H54 (cell line): ENCODE measurements around the gene CLHC1.
"Not testable (repeated sequence)": the region's sequence is repeated elsewhere in the genome, so short reads cannot be mapped to it uniquely, and the experiment has no call there.

Source experiments
- DNase-seq: peaks from one replicate; pipeline ENCODE4 v3.0.0; 2011; ENCODE audit warnings: low spot score, mixed read lengths; ENCODE audit not compliant: insufficient read length
- FAIRE-seq: peaks from 3 replicates; lab custom pipeline; 2011; peaks lifted over from hg19 to GRCh38; lab: Jason Lieb, UNC
- POLR2A ChIP-seq: IDR thresholded peaks from 2 replicates; pipeline ENCODE4 v1.6.1; 2011; ENCODE audit warnings: low read depth, mild to moderate bottlenecking, low read length

CLHC1 gene

DNA sequence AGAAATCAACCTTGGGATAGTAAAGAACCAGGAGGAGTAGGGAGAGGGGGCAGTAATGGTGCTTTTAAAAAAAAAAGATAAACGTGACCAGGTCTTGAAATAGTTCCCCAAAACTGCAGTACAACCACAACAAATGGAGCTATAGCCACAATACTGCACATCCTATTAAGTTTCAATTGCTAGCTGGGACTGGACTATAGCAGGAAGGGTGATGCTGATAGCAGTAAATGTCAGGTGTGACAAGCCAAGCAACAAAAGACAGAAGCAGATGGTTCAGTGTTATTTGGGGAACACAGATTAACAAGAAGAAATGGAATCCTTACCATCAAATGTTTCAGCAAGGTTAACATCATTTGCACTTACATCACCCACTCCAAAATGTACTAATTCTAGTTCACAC is 10.5 kb upstream of the CLHC1 start:
- TF ChIP-seq POLR2A = no peak
- peak; percentile 55 for FAIRE-seq
- no peak for DNase-seq

DNA sequence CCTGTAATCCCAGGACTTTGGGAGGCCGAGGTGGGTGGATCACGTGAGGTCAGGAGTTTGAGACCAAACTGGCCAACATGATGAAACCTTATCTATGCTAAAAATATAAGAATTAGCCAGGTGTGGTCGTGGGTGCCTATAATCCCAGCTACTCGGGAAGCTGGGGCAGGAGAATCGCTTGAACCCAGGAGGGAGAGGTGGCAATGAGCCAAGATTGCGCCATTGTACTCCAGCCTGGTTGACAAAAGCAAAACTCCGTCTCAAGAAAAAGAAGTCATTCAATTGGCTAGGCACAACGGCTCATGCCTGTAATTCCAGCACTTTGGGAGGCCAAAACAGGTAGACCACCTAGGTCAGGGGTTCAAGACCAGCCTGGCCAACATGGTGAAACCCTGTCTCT is 9.5 kb upstream of the CLHC1 start:
- DNase-seq, FAIRE-seq: not testable (repeated sequence)

DNA sequence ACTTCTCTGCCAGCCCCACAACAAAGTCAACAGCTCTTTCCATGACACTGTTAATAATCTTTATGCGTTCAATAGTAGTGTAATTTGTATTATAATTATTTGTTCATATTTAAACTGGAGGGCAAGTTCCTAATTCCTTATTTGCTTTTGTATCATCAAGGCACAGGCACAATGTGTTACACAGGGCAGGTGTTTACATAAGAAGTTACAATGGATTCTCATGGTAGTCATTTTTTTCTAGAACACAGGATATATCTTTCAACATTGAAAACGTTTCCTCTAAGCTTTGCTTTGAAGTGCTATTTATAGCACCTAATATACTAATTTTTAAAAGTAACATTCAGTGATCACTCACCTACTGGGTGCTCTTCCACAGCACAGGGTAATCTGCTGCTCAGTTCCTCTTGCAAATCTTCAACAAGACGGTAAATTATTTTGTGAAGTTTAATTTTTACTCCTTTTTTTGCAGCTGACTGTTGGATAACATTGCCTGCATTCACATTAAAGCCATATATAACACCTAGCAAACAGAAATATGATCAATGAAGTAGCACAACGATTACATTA is 7.6 kb upstream of the CLHC1 start:
- FAIRE-seq = no peak
- no peak for DNase-seq
- TF ChIP-seq POLR2A = no peak

DNA sequence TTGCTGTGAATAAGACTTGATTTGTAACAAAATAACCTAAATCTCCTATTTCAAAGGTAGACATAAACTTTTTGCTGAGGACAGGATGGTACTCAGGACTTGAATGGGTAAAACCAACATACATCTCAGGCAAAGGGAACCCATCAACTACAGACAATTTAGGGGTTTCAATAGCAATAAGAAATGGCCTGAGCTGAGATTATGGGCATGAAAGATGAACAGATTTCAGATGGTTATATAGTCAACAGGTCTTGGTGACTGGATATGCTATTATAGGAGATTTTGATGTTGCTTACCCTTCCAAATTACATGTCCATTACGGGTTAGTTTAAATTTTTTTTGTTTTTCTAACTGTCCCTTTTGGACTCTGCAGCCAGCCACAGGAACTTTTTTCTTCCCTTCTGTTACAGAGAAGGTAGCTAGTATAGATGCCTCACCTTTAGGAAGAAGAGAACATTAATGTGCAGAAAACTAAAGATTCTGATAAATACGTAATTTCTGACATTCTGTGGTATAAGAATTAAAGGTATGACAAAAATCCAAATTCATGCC is 5.0 kb upstream of the CLHC1 start:
- DNase-seq = no peak
- peak; percentile 6 for FAIRE-seq
- no peak for TF ChIP-seq POLR2A

DNA sequence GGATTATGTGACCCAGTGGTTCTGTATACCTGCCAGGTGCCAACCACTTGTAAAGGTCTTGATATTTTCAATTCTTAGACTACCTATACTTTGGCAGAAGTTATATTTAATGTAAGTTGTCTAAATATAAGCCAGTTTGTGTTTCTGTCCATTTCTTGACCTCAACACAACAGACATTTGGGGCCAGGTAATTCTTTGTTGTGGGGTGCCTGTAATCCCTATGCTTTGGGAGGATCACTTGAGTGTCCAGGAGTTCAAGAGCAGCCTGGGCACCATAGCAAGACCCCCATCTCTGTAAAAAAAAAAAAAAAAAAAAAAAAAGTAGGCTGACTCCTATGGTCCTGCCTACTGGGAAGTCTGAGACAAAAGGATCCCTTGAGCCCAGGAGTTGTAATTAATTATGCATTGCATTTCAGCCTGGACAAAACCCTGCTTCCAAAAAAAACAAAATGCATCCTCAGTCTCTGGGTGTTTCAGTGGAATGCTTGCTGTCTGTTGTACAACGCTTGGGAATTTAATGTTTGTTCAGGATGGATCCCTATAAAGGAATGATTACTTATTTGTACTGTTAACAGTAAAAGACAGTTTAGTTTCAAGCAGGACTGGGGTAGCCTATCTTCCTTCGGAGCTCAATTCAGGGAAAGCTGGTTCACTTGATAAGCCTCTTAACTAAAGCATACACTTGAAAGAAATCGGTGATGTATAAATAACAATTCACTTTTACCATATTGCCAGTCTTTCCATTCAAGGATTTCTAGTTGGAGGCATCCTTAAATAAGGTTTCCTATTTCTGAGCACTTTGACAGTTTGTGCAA is 3.8 kb upstream of the CLHC1 start:
- no peak for DNase-seq
- FAIRE-seq = no peak
- no peak for TF ChIP-seq POLR2A

DNA sequence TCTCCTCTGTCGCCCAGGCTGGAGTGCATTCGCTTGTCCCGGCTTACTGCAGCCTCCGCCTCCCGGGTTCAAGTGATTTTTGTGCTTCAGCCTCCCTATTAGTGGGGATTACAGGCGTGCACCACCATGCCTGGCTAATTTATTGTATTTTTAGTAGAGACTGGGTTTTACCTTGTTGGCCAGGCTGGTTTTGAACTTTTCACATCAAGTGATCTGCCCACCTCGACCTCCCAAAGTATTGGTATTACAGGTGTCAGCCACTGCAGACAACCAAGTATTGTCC is 1.5 kb upstream of the CLHC1 start:
- TF ChIP-seq POLR2A = no peak
- DNase-seq (no peak), FAIRE-seq (no peak)

DNA sequence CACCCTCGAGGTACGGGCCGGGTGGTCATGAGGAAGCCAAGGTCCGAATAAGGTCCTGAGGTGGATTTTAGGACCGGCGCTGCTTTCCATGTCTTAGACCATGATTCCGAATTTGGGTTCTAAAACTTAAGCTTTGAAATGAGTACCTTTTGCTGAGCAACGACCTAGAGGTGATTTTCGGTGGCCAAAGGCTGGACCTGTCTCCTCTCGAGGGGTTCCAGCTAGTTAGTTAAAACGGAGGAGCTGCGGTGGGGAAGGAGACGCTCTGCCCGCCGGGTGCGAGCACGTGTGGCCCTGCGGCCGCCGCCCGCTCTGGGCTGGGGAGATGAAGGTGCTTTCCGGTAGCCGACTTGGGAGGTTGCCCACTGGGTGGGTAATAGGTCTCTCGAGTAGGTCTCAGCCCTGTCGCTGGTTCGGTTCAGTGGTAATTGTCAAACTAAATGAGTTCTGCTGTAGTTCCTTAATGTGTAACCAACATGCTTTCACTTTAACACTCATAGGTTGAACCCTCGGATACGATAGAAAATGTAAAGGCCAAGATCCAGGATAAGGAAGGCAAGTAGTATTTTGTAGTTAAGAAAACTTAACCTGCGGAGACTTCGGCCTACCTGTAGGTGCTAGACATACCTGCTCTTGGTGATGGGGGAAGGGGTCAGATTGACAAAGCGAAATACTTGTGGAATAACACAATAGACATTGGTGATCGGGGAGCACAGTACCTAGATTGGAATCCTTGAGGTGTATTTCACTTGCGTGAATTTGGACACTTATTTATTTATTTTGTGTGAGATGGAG is 967 bp upstream of the CLHC1 start:
- no peak for TF ChIP-seq POLR2A
- DNase-seq (no peak), FAIRE-seq (no peak)

DNA sequence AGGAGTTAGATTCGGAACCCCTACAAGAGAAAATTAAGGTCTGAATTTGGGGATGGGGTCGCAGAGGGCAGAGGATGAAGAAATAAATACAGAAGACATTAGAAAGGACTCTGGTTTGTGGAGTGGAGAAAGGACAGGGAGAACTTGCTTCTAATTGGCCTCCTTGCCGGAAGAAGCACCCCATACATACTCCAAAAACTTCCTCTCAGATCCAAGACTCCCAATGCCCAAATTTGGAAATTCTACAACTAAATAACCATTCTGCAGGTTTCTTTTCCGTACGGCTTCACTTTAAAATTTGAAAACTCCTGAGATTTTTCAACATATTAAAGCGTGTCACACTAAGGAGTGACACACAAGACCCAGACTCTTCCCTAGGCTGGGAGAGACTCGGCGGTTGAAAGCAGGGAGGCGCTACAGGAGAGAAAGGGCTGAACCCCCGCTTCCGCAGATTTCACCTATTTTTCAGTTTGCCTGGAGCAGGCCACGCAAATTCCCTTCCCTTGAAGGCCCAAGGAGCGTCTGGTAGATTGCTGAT is 478 bp downstream of the CLHC1 start:
- DNase-seq (peak; percentile 10), FAIRE-seq (no peak)
- TF ChIP-seq POLR2A = no peak

DNA sequence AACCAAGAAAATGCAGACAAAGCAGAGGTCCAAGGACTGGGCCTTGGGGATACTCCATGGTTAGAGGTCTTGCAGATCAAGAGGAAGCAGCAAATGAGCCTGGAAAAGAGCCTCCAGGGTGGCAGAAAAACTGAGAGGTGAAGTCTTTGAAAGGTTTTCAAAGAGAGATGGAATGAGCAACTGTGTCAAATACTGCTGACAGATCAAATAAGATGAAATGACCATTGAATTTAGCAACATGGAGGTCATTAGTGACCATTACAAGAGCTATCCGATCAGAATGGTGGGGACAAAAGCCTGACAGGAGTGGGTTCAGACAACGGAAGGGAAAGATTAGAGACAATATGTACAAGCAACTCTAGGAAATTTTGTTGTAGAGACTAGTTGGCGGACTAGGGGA is 1.5 kb downstream of the CLHC1 start:
- DNase-seq (no peak), FAIRE-seq (no peak)
- no peak for TF ChIP-seq POLR2A

DNA sequence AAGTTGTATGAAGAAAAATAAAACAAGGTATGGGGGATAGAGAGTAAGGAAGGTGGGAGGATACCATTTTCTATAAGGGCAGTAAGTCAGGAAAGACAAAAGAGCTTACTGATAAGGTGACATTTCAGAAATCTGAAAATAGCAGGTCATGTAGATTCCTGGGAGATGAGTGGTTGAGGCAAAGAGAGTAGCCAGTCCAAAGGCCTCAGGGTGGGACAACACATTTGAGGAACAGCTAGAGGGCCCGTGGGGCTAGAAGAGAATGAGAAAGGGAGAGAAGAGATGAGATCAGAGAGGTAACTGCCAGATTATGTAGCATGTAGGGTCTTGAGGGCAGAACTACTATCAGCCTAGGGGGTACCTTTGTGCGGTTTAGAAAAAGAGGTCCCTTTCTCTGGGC is 2.9 kb downstream of the CLHC1 start:
- DNase-seq = no peak
- TF ChIP-seq POLR2A = no peak
- FAIRE-seq = no peak

DNA sequence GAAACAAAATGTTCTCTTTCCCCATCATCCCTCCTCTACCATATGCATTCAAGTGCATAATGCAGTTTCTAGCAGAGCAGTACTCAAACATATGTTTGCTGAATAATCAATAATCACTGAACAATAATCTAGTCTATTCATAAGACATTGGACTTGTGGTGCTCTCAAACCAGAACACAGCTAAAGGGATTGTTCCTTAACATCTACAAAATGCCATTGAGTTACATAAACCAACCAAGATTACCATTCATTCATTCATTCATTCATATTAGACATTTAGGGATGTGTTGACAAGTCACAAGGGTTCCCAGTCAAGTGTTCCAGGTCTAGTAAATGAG is 3.9 kb downstream of the CLHC1 start:
- TF ChIP-seq POLR2A = no peak
- FAIRE-seq (no peak), DNase-seq (no peak)

DNA sequence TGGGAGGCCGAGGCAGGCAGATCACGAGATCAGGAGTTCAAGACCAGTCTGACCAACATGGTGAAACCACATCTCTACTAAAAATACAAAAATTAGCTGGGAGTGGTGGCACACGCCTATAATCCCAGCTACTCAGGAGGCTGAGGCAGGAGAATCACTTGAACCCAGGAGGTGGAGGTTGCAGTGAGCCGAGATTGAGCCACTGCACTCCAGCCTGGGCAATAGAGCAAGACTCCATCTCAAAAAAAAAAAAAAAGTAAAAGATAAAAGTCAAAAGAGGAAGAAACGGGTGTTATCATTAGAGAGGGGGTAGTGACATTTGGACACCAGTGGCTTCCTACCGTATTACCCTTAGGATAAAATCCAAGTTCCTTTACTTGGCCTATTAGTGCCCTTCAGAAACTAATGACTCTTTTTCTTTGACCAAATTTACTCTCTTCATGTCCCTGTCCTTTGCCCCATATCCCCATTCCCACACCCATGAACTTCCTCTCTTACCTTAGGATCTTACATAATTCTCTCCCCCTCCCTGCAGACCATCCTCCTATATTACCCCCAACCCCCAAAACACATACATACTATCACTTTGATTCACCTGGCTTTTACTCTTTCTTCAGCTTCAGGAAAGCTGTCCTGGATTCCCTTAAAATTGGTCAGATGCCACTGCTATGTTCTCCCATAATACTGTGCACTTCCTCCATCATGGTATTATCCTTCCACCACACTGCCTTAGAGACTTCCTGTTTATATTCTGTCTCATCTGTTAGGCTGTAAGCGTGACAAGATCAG is 4.5 kb downstream of the CLHC1 start:
- not testable (repeated sequence) for DNase-seq, FAIRE-seq

DNA sequence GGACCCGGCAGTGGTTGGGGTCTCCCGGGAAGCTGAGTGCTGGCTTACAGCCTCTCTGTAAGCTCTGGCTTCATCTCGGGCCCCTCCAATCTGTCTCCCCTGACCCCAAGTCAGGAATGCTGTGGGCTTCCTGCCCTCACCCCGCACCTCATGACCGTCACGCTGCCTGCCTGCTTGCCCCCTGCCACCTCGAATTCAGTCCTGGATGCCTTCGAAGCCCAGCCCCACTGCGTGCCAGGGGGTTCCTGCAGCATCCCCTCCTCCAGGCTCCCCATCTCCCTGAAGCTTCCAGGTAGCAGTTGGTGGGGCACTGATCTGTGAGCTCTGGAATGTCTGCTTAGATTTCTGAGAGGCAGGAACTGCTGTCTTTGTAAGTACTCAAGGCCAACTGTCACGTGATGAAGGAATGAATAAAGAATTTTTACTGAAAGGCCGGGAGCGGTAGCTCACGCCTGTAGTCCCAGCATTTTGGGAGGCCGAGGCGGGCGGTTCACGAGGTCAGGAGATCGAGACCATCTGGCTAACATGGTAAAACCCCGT is 6.5 kb downstream of the CLHC1 start:
- DNase-seq = no peak
- no peak for TF ChIP-seq POLR2A
- no peak for FAIRE-seq
